GM23338 (cell line): ENCODE data around the gene WDR33. TPM values are rescaled to one million over a fixed set of nuclear protein-coding genes. Genes with fewer than 3 reads are reported as not detected.

Experiments
- ATAC-seq: fragments of 200-7000 bp; cut with Tn5 transposase; 3 replicates; pipeline ENCODE4 v1.9.1; 2020
- DNase-seq: peaks from one replicate; pipeline ENCODE4 v3.0.0-alpha.2; 2015; ENCODE audit warnings: low spot score
- H2AFZ ChIP-seq: fragments of 200-600 bp; sonication (generic); 2 replicates; pipeline ENCODE4 v1.8.0; 2016; ENCODE audit warnings: antibody characterized with exemption, mild to moderate bottlenecking, moderate library complexity
- H3F3A ChIP-seq: fragments of 200-600 bp; sonication (generic); replicated peaks from 2 replicates; pipeline ENCODE4 v1.8.0; 2017; ENCODE audit warnings: antibody characterized with exemption, mixed run types, low read depth
- H3K27ac ChIP-seq: fragments of 200-600 bp; sonication (generic); 2 replicates; pipeline ENCODE4 v1.6.1; 2016; ENCODE audit warnings: low read depth
- H3K27me3 ChIP-seq: fragments of 200-600 bp; sonication (generic); 2 replicates; pipeline ENCODE4 v1.8.0; 2016; ENCODE audit warnings: mild to moderate bottlenecking, mixed run types, moderate library complexity; ENCODE audit not compliant: insufficient read depth
- H3K36me3 ChIP-seq: fragments of 200-600 bp; sonication (generic); 2 replicates; pipeline ENCODE4 v1.8.0; 2016; ENCODE audit warnings: mild to moderate bottlenecking; ENCODE audit not compliant: insufficient read depth
- H3K4me1 ChIP-seq: fragments of 200-600 bp; sonication (generic); 2 replicates; pipeline ENCODE4 v1.8.0; 2016; ENCODE audit warnings: mild to moderate bottlenecking, moderate library complexity; ENCODE audit not compliant: insufficient read depth
- H3K4me2 ChIP-seq: fragments of 200-600 bp; sonication (generic); 2 replicates; pipeline ENCODE4 v1.7.1; 2017; ENCODE audit warnings: mixed run types
- H3K4me3 ChIP-seq: fragments of 200-600 bp; sonication (generic); 2 replicates; pipeline ENCODE4 v1.6.1; 2016; ENCODE audit warnings: mixed run types
- H3K79me2 ChIP-seq: fragments of 200-600 bp; sonication (generic); replicated peaks from 2 replicates; pipeline ENCODE4 v1.8.0; 2017; ENCODE audit warnings: mild to moderate bottlenecking; ENCODE audit not compliant: insufficient read depth
- H3K9me2 ChIP-seq: fragments of 200-600 bp; sonication (generic); 2 replicates; pipeline ENCODE4 v1.8.0; 2017; ENCODE audit not compliant: insufficient read depth
- H4K20me1 ChIP-seq: fragments of 200-600 bp; sonication (generic); replicated peaks from 2 replicates; pipeline ENCODE4 v1.8.0; 2017; ENCODE audit warnings: mild to moderate bottlenecking; ENCODE audit not compliant: insufficient read depth
- H3K27ac Mint-ChIP-seq: 2 replicates; pipeline ENCODE4 v1.8.0; 2020; ENCODE audit warnings: inconsistent platforms, mild to moderate bottlenecking, moderate library complexity, mixed read lengths
- H3K27me3 Mint-ChIP-seq: 3 replicates; pipeline ENCODE4 v1.8.0; 2022; ENCODE audit warnings: low read depth, mild to moderate bottlenecking, moderate library complexity, mixed read lengths, inconsistent platforms; ENCODE audit not compliant: insufficient read depth, poor library complexity
- H3K36me3 Mint-ChIP-seq: 3 replicates; pipeline ENCODE4 v1.8.0; 2021; ENCODE audit warnings: low read depth, mild to moderate bottlenecking, inconsistent platforms, moderate library complexity, mixed read lengths
- H3K4me1 Mint-ChIP-seq: 3 replicates; pipeline ENCODE4 v1.8.0; 2020; ENCODE audit warnings: mild to moderate bottlenecking, inconsistent platforms, mixed read lengths
- H3K4me3 Mint-ChIP-seq: 3 replicates; pipeline ENCODE4 v1.8.0; 2021; ENCODE audit warnings: moderate library complexity, mild to moderate bottlenecking, inconsistent platforms, mixed read lengths
- H3K9me3 Mint-ChIP-seq: 3 replicates; pipeline ENCODE4 v1.8.0; 2020; ENCODE audit warnings: moderate library complexity, mild to moderate bottlenecking, inconsistent platforms, mixed read lengths
- CREB1 ChIP-seq: fragments of 250-450 bp; sonication (Bioruptor Pico); IDR thresholded peaks from 2 replicates; pipeline ENCODE4 v1.5.0; 2020; ENCODE audit warnings: low read depth, mild to moderate bottlenecking, moderate library complexity
- EZH2phosphoT487 ChIP-seq: fragments of 200-600 bp; sonication (generic); IDR thresholded peaks from one replicate; pipeline ENCODE4 v1.8.1; 2018; ENCODE audit warnings: antibody characterized with exemption; ENCODE audit not compliant: unreplicated experiment
- JUNB ChIP-seq: IDR thresholded peaks from one replicate; pipeline ENCODE4 v1.6.1; 2016; ENCODE audit warnings: antibody characterized with exemption; ENCODE audit not compliant: unreplicated experiment
- ZNF114 ChIP-seq: fragments of 250-450 bp; sonication (Bioruptor Pico); IDR thresholded peaks from 2 replicates; pipeline ENCODE4 v1.5.0; 2020; ENCODE audit warnings: mild to moderate bottlenecking, moderate library complexity
- polyA plus RNA-seq: library from polyadenylated mRNA; unstranded; fragments of >200 nt; fragmentation: Nextera tagmentation; extraction: Ambion mirVana; gene quantifications from 2 replicates; pipeline ENCODE4 v1.2.1, GENCODE V29; 2016
- total RNA-seq: library from RNA; depleted of rRNA; stranded (reverse); fragments of >200 nt; shearing (Covaris generic); gene quantifications from 2 replicates; pipeline ENCODE4 v1.2.3, GENCODE V29; 2014
- TF ChIP-seq, protein P1 (sequence below): fragments of 250-450 bp; sonication (Bioruptor Pico); IDR thresholded peaks from 2 replicates; pipeline ENCODE4 v1.5.0; 2020; ENCODE audit warnings: mild to moderate bottlenecking, moderate library complexity

The WDR33 gene
- total and polyA plus RNA-seq, 2 experiments from 2014 or later, result 37.2 to 54.7 TPM

DNA sequence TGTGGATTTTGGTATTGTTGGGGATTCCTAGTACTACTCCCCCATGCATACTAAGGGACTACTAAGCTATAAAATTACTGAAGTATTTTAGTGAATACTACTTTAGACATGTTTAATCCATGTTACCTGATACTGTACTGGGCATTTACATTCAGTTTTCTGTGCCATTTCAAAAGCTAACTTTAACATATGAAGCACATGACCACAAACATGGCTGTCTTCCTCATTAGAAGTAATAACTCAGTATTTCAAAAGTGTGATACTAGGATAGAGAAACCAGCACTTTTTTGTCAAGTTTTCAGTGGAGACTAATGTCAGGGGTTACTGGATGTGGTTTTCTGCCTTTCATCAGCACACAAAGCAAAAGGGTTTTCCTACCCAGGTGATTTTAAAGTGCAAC is 27.9 kb downstream of the WDR33 start:
- no peak overlapping the region for H3K4me3 Mint-ChIP-seq
- H3K4me1 ChIP-seq, result no peaks in the 10 kb centered on the region; the same call in 1 of the 2 replicates
- H3F3A ChIP-seq, result no peaks in the 10 kb centered on the region
- peaks cover 59% of the 10 kb centered on the region for H4K20me1 ChIP-seq
- no peak overlapping the region for H2AFZ ChIP-seq
- H3K36me3 Mint-ChIP-seq, result peaks cover 22% of the 10 kb centered on the region; the same call in 2 of the 3 replicates
- TF ChIP-seq EZH2phosphoT487 (no peak), JUNB (no peak), CREB1 (CRISPR knock-in tag) (no peak)
- no peak overlapping the region for H3K4me2 ChIP-seq
- no peaks in the 10 kb centered on the region for H3K4me1 Mint-ChIP-seq
- no peak overlapping the region for H3K4me3 ChIP-seq
- H3K79me2 ChIP-seq, result peaks cover 86% of the 10 kb centered on the region
- H3K9me3 Mint-ChIP-seq, result no peaks in the 10 kb centered on the region
- H3K27me3 ChIP-seq, result no peaks in the 10 kb centered on the region
- DNase-seq (no peak), ATAC-seq (no peak)
- H3K36me3 ChIP-seq, result no peaks in the 10 kb centered on the region
- no peak overlapping the region for H3K27ac ChIP-seq
- H3K27me3 Mint-ChIP-seq, result peaks cover 3% of the 10 kb centered on the region
- no peak overlapping the region for H3K27ac Mint-ChIP-seq
- H3K9me2 ChIP-seq, result no peaks in the 10 kb centered on the region

- no peak for DNase-seq
- Mint-ChIP-seq H3K27ac (no peak overlapping the region), H3K4me3 (no peak overlapping the region), H3K9me3 (no peaks in the 10 kb centered on the region; the same call in 2 of the 3 replicates), H3K4me1 (peaks cover 18% of the 10 kb centered on the region), H3K27me3 (peaks cover 3% of the 10 kb centered on the region), H3K36me3 (peaks cover 19% of the 10 kb centered on the region; the same call in 2 of the 3 replicates)
- no peak overlapping the region for H3K27ac ChIP-seq
- no peaks in the 10 kb centered on the region for H3K27me3 ChIP-seq
- H3K36me3 ChIP-seq, result no peaks in the 10 kb centered on the region
- no peaks in the 10 kb centered on the region for H3F3A ChIP-seq
- no peaks in the 10 kb centered on the region for H3K9me2 ChIP-seq
- H3K4me2 ChIP-seq, result no peak overlapping the region
- ATAC-seq, result no peak
- H2AFZ ChIP-seq, result no peak overlapping the region
- H3K4me1 ChIP-seq, result peaks cover 13% of the 10 kb centered on the region
- TF ChIP-seq, protein P1, sequence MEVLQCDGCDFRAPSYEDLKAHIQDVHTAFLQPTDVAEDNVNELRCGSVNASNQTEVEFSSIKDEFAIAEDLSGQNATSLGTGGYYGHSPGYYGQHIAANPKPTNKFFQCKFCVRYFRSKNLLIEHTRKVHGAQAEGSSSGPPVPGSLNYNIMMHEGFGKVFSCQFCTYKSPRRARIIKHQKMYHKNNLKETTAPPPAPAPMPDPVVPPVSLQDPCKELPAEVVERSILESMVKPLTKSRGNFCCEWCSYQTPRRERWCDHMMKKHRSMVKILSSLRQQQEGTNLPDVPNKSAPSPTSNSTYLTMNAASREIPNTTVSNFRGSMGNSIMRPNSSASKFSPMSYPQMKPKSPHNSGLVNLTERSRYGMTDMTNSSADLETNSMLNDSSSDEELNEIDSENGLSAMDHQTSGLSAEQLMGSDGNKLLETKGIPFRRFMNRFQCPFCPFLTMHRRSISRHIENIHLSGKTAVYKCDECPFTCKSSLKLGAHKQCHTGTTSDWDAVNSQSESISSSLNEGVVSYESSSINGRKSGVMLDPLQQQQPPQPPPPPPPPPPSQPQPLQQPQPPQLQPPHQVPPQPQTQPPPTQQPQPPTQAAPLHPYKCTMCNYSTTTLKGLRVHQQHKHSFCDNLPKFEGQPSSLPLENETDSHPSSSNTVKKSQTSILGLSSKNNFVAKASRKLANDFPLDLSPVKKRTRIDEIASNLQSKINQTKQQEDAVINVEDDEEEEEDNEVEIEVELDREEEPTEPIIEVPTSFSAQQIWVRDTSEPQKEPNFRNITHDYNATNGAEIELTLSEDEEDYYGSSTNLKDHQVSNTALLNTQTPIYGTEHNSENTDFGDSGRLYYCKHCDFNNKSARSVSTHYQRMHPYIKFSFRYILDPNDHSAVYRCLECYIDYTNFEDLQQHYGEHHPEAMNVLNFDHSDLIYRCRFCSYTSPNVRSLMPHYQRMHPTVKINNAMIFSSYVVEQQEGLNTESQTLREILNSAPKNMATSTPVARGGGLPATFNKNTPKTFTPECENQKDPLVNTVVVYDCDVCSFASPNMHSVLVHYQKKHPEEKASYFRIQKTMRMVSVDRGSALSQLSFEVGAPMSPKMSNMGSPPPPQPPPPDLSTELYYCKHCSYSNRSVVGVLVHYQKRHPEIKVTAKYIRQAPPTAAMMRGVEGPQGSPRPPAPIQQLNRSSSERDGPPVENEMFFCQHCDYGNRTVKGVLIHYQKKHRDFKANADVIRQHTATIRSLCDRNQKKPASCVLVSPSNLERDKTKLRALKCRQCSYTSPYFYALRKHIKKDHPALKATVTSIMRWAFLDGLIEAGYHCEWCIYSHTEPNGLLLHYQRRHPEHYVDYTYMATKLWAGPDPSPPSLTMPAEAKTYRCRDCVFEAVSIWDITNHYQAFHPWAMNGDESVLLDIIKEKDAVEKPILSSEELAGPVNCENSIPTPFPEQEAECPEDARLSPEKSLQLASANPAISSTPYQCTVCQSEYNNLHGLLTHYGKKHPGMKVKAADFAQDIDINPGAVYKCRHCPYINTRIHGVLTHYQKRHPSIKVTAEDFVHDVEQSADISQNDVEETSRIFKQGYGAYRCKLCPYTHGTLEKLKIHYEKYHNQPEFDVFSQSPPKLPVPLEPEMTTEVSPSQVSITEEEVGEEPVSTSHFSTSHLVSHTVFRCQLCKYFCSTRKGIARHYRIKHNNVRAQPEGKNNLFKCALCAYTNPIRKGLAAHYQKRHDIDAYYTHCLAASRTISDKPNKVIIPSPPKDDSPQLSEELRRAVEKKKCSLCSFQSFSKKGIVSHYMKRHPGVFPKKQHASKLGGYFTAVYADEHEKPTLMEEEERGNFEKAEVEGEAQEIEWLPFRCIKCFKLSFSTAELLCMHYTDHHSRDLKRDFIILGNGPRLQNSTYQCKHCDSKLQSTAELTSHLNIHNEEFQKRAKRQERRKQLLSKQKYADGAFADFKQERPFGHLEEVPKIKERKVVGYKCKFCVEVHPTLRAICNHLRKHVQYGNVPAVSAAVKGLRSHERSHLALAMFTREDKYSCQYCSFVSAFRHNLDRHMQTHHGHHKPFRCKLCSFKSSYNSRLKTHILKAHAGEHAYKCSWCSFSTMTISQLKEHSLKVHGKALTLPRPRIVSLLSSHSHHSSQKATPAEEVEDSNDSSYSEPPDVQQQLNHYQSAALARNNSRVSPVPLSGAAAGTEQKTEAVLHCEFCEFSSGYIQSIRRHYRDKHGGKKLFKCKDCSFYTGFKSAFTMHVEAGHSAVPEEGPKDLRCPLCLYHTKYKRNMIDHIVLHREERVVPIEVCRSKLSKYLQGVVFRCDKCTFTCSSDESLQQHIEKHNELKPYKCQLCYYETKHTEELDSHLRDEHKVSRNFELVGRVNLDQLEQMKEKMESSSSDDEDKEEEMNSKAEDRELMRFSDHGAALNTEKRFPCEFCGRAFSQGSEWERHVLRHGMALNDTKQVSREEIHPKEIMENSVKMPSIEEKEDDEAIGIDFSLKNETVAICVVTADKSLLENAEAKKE, result no peak
- no peak for TF ChIP-seq ZNF114 (CRISPR knock-in tag)
- H3K4me3 ChIP-seq, result no peak overlapping the region
- peaks cover 100% of the 10 kb centered on the region for H3K79me2 ChIP-seq
- peaks cover 86% of the 10 kb centered on the region for H4K20me1 ChIP-seq
These were observed 32.1 kb downstream of the WDR33 start for GRCh38 chr2:127778850-127779249.
